Right atrium auricular region (tissue), 2 donors: ENCODE results near the gene PCIF1. TPM values are rescaled to one million over a fixed set of nuclear protein-coding genes. Genes with fewer than 3 reads are reported as not detected.
"Not testable (repeated sequence)": the region's sequence is repeated elsewhere in the genome, so short reads cannot be mapped to it uniquely, and the experiment has no call there.

Source experiments
- DNase-seq: peaks from one replicate; pipeline ENCODE4 v3.0.0-alpha.2; 2019; ENCODE audit warnings: low spot score
- H3K27ac ChIP-seq, 2 donors: fragments of 200-600 bp; sonication (generic); 1 replicate in 1 of 2; 2 replicates in 1 of 2; pipeline ENCODE4 v1.5.1; 2016 to 2019
- H3K27me3 ChIP-seq, 2 donors: fragments of 200-600 bp; sonication (generic); one replicate each; pipeline versions ENCODE4 v1.5.1 to v1.6.0; 2017 to 2019
- H3K36me3 ChIP-seq: fragments of 200-600 bp; sonication (generic); one replicate; pipeline ENCODE4 v1.5.1; 2016
- H3K4me1 ChIP-seq, 2 donors: fragments of 200-600 bp; sonication (generic); one replicate each; pipeline versions ENCODE4 v1.5.1 to v1.6.0; 2017 to 2019
- H3K4me3 ChIP-seq, 2 donors: fragments of 200-600 bp; sonication (generic); 1 replicate in 1 of 2; 2 replicates in 1 of 2; pipeline ENCODE4 v1.5.1; 2017 to 2019; ENCODE audit warnings: mild to moderate bottlenecking in 1 of 2, moderate library complexity in 1 of 2
- H3K9me3 ChIP-seq, 2 donors: fragments of 200-600 bp; sonication (generic); one replicate each; pipeline ENCODE4 v1.5.1; 2019
- CTCF ChIP-seq, 2 donors: fragments of 200-600 bp; sonication (generic); IDR thresholded peaks; one replicate each; pipeline ENCODE4 v1.5.1; 2019; ENCODE audit warnings: antibody characterized with exemption in 2 of 2
- total RNA-seq, 2 donors: library from RNA; depleted of rRNA; stranded (reverse); fragments of >200 nt; gene quantifications; one replicate each; pipeline ENCODE4 v1.1.0, GENCODE V29; 2016

Gene PCIF1
- total RNA-seq, 2 donors from 2014 or later: 21.1 to 39.8 TPM

GRCh38 chr20:45952861-45953260 lies 18.4 kb downstream of the PCIF1 start:
- no peak overlapping the region for H3K4me3 ChIP-seq
- H3K27ac ChIP-seq: no peak overlapping the region
- no peak for TF ChIP-seq CTCF (IDR thresholded peaks at IDR 0.05)
- H3K27me3 ChIP-seq: no peaks in the 10 kb centered on the region
- H3K36me3 ChIP-seq: peaks cover 85% of the 10 kb centered on the region
- H3K4me1 ChIP-seq: no peaks in the 10 kb centered on the region
- no peak for DNase-seq
- no peaks in the 10 kb centered on the region for H3K9me3 ChIP-seq

GRCh38 chr20:45953672-45954071 lies 19.2 kb downstream of the PCIF1 start:
- H3K4me1 ChIP-seq: no peaks in the 10 kb centered on the region
- H3K27me3 ChIP-seq: no peaks in the 10 kb centered on the region
- no peak overlapping the region for H3K27ac ChIP-seq
- no peak for DNase-seq
- H3K36me3 ChIP-seq: peaks cover 83% of the 10 kb centered on the region
- no peaks in the 10 kb centered on the region for H3K9me3 ChIP-seq
- TF ChIP-seq CTCF (IDR thresholded peaks at IDR 0.05): no peak
- no peak overlapping the region for H3K4me3 ChIP-seq

GRCh38 chr20:45956326-45956725 lies 21.8 kb downstream of the PCIF1 start:
- H3K4me1 ChIP-seq, H3K27me3 ChIP-seq, H3K27ac ChIP-seq, DNase-seq, H3K4me3 ChIP-seq, H3K9me3 ChIP-seq: not testable (repeated sequence)
- peaks cover 84% of the 10 kb centered on the region for H3K36me3 ChIP-seq

- Histone ChIP-seq H3K27me3 (no peaks in the 10 kb centered on the region), H3K36me3 (peaks cover 84% of the 10 kb centered on the region), H3K4me3 (no peak overlapping the region), H3K4me1 (no peaks in the 10 kb centered on the region), H3K27ac (no peak overlapping the region), H3K9me3 (no peaks in the 10 kb centered on the region)
- TF ChIP-seq CTCF (IDR thresholded peaks at IDR 0.05): no peak
- no peak for DNase-seq
Observed at GRCh38 chr20:45957021-45957941, 22.8 kb downstream of the PCIF1 start.

- Histone ChIP-seq H3K27ac (no peak overlapping the region), H3K27me3 (no peaks in the 10 kb centered on the region), H3K36me3 (peaks cover 83% of the 10 kb centered on the region), H3K4me3 (no peak overlapping the region), H3K9me3 (no peaks in the 10 kb centered on the region), H3K4me1 (no peaks in the 10 kb centered on the region)
- DNase-seq: no peak
- TF ChIP-seq CTCF (IDR thresholded peaks at IDR 0.05): no peak
Observed at GRCh38 chr20:45958593-45958992, 24.1 kb downstream of the PCIF1 start.

- no peaks in the 10 kb centered on the region for H3K27me3 ChIP-seq
- no peak for TF ChIP-seq CTCF (IDR thresholded peaks at IDR 0.05)
- H3K4me1 ChIP-seq: no peaks in the 10 kb centered on the region
- no peak for DNase-seq
- no peak overlapping the region for H3K27ac ChIP-seq
- H3K36me3 ChIP-seq: peaks cover 86% of the 10 kb centered on the region
- no peaks in the 10 kb centered on the region for H3K9me3 ChIP-seq
- H3K4me3 ChIP-seq: no peak overlapping the region
Observed at GRCh38 chr20:45959126-45959525, 24.6 kb downstream of the PCIF1 start.
